Transverse colon (tissue), 4 donors: ENCODE results near the gene IL17REL. TPM values are rescaled to one million over a fixed set of nuclear protein-coding genes. Genes with fewer than 3 reads are reported as not detected.

Experiments used
- DNase-seq: peaks from one replicate; pipeline ENCODE4 v3.0.0-alpha.2; 2019
- H3K27ac ChIP-seq, 4 donors: fragments of 200-600 bp; sonication (generic); 2 replicates each; pipeline ENCODE4 v1.5.1; 2016 to 2018; ENCODE audit warnings: inconsistent platforms in 4 of 4
- H3K27me3 ChIP-seq: fragments of 200-600 bp; sonication (generic); 2 replicates; pipeline ENCODE4 v1.5.1; 2017; ENCODE audit warnings: inconsistent platforms
- H3K36me3 ChIP-seq, 4 donors: fragments of 200-600 bp; sonication (generic); 2 replicates each; pipeline ENCODE4 v1.5.1; 2017 to 2019; ENCODE audit warnings: inconsistent platforms in 4 of 4
- H3K4me1 ChIP-seq, 4 donors: fragments of 200-600 bp; sonication (generic); 2 replicates each; pipeline ENCODE4 v1.5.1; 2017 to 2020; ENCODE audit warnings: inconsistent platforms in 4 of 4
- H3K4me3 ChIP-seq, 4 donors: fragments of 200-600 bp; sonication (generic); 1 replicate in 1 of 4; 2 replicates in 3 of 4; pipeline versions ENCODE4 v1.5.1 to v1.6.1; 2017 to 2019; ENCODE audit warnings: inconsistent platforms in 4 of 4
- H3K9me3 ChIP-seq, 2 donors: fragments of 200-600 bp; sonication (generic); 2 replicates each; pipeline ENCODE4 v1.5.1; 2017 to 2019; ENCODE audit warnings: inconsistent platforms in 2 of 2
- EP300 ChIP-seq: sonication (generic); formaldehyde crosslinking; IDR thresholded peaks from one replicate; pipeline ENCODE4 v1.6.1; 2017; ENCODE audit warnings: antibody characterized with exemption, low read depth
- POLR2A ChIP-seq: fragments of 450-650 bp; IDR thresholded peaks from one replicate; pipeline ENCODE4 v1.6.1; 2016; ENCODE audit warnings: antibody characterized with exemption, mild to moderate bottlenecking, moderate library complexity
- POLR2AphosphoS5 ChIP-seq, 3 donors: sonication (generic); formaldehyde crosslinking; IDR thresholded peaks; one replicate each; pipeline ENCODE4 v1.6.1; 2016; ENCODE audit warnings: antibody characterized with exemption in 3 of 3
- WGBS, 2 donors: methylation state at CpG; one replicate each; pipeline ENCODE4 v1.1.5; 2018; ENCODE audit warnings: low coverage in 1 of 2; 5-methylcytosine and 5-hydroxymethylcytosine counted together
- in situ Hi-C, 4 donors: fragments of 200-750 bp; cut with MboI; loops; one replicate each; pipeline versions ENCODE4 v1.15.0 to v1.15.1; 2017; ENCODE audit warnings: low sequenced_read_pairs in 3 of 4, low pct_ligation_motif_present in 1 of 4, low pct_unique_long_range_greater_than_20kb in 1 of 4
- intact Hi-C: fragments of 100-400 bp; cut with DNase I; formaldehyde crosslinking; loops from one replicate; pipeline ENCODE4 v1.15.1; 2023; ENCODE audit warnings: low total_unique reads
- total RNA-seq, 4 donors: library from RNA; depleted of rRNA; stranded (reverse); fragments of >200 nt; gene quantifications; one replicate each; pipeline ENCODE4 v1.1.0, GENCODE V29; 2016
- TF ChIP-seq, protein P1 (sequence below), 5 experiments: fragments of 200-600 bp in 3 of 5; fragments of 450-650 bp in 2 of 5; sonication (generic) in 3 of 5; IDR thresholded peaks; 1 replicate in 2 of 5; 2 replicates in 3 of 5; pipeline ENCODE4 v1.5.1; 2016 to 2017; ENCODE audit warnings: antibody characterized with exemption in 5 of 5, inconsistent platforms in 3 of 5, mild to moderate bottlenecking in 2 of 5, moderate library complexity in 1 of 5

Gene IL17REL
- total RNA-seq, 4 donors from 2014 or later, result 0.32 to 2.2 (median 1.3) TPM

- no peaks in the 10 kb centered on the region for H3K4me1 ChIP-seq
- intact Hi-C loops, result no loop called here
- DNase-seq, result no peak
- H3K4me3 ChIP-seq, result no peak overlapping the region
- TF ChIP-seq POLR2A, result no peak
- TF ChIP-seq POLR2AphosphoS5 (IDR thresholded peaks at IDR 0.05), result no peak
- TF ChIP-seq, protein P1, sequence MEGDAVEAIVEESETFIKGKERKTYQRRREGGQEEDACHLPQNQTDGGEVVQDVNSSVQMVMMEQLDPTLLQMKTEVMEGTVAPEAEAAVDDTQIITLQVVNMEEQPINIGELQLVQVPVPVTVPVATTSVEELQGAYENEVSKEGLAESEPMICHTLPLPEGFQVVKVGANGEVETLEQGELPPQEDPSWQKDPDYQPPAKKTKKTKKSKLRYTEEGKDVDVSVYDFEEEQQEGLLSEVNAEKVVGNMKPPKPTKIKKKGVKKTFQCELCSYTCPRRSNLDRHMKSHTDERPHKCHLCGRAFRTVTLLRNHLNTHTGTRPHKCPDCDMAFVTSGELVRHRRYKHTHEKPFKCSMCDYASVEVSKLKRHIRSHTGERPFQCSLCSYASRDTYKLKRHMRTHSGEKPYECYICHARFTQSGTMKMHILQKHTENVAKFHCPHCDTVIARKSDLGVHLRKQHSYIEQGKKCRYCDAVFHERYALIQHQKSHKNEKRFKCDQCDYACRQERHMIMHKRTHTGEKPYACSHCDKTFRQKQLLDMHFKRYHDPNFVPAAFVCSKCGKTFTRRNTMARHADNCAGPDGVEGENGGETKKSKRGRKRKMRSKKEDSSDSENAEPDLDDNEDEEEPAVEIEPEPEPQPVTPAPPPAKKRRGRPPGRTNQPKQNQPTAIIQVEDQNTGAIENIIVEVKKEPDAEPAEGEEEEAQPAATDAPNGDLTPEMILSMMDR (IDR thresholded peaks at IDR 0.05), result no peak
- no peak for TF ChIP-seq EP300
- no peaks in the 10 kb centered on the region for H3K9me3 ChIP-seq
- no peak overlapping the region for H3K27ac ChIP-seq
- in situ Hi-C loops, result loop anchor here (25.0 kb wide), 1 partner anchor 279 kb away; no protein-coding TSS in a partner anchor
- 81% methylated on average over 17 of the region's 17 CpGs; no CpG with 5 or more reads in 1 of the 2 donors for WGBS, 2 donors
- H3K27me3 ChIP-seq, result peaks cover 8% of the 10 kb centered on the region
- H3K36me3 ChIP-seq, result no peaks in the 10 kb centered on the region
Observed at GRCh38 chr22:50041361-50042065, 28.9 kb upstream of the IL17REL start.

GRCh38 chr22:50040717-50041116, 28.2 kb upstream of the IL17REL start:
- H3K9me3 ChIP-seq, result no peaks in the 10 kb centered on the region
- no peaks in the 10 kb centered on the region for H3K36me3 ChIP-seq
- WGBS, 2 donors, result 87 to 100% methylated on average over 1 to 7 of the region's 7 CpGs
- intact Hi-C loops (no loop called here), in situ Hi-C loops (loop anchor here (25.0 kb wide), 1 partner anchor 278 kb away; no protein-coding TSS in a partner anchor)
- H3K4me1 ChIP-seq, result no peaks in the 10 kb centered on the region
- peaks cover 4% of the 10 kb centered on the region for H3K27me3 ChIP-seq
- H3K4me3 ChIP-seq, result no peak overlapping the region
- no peak overlapping the region for H3K27ac ChIP-seq
- no peak for DNase-seq
- TF ChIP-seq POLR2AphosphoS5 (IDR thresholded peaks at IDR 0.05) (no peak), POLR2A (no peak), EP300 (no peak)
- TF ChIP-seq, protein P1 (IDR thresholded peaks at IDR 0.05), result no peak

GRCh38 chr22:50039669-50040443, 27.3 kb upstream of the IL17REL start:
- no peak overlapping the region for H3K27ac ChIP-seq
- 78 to 89% methylated on average over 9 to 27 of the region's 29 CpGs for WGBS, 2 donors
- no peaks in the 10 kb centered on the region for H3K9me3 ChIP-seq
- H3K36me3 ChIP-seq, result no peaks in the 10 kb centered on the region
- intact Hi-C loops, result loop anchor here (10.0 kb wide), 1 partner anchor 265 kb away; no protein-coding TSS in a partner anchor
- no peaks in the 10 kb centered on the region for H3K27me3 ChIP-seq
- DNase-seq, result no peak
- no peaks in the 10 kb centered on the region for H3K4me1 ChIP-seq
- TF ChIP-seq POLR2A (no peak), POLR2AphosphoS5 (IDR thresholded peaks at IDR 0.05) (no peak), EP300 (no peak)
- TF ChIP-seq, protein P1 (IDR thresholded peaks at IDR 0.05), result no peak
- in situ Hi-C loops, result loop anchor here (10.0 to 25.0 kb wide), 2 partner anchors 115 to 278 kb away; no protein-coding TSS in a partner anchor
- no peak overlapping the region for H3K4me3 ChIP-seq
